ENCODE data around the gene PPP4C.
A peak's percentile ranks its signal among the peaks of the same experiment; 100 is the strongest.

PPP4C gene

DNA sequence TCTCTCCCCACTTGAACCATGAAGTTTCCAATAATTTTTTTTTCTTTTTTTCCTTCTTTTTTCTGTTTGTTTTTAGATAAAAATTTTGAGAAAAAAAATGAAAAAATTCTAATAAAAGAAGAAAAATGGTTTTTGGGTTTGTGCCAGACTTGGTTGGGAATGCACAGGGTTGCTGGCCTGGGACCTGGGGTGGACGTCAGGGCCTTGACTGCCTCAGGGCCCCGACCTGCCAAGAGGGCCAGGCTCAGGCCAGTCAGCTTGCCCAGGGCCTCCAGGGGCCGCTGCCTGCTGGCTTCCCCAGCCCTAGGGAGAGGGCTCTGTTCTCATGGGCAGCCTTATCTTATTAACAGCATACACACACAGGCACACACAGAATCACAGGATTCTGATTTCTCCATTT lies 9.5 kb downstream of the PPP4C start:
- no peak for DNase-seq
- no peak overlapping the region for H3K4me3 ChIP-seq
- peaks cover 43 to 63% (median 47%) of the 10 kb centered on the region in 3 donors for H3K36me3 ChIP-seq
- H3K27ac ChIP-seq, result peak overlapping the region in 1 of 2 donors; percentile 20
- no peaks in the 10 kb centered on the region for H3K27me3 ChIP-seq
- TF ChIP-seq, protein P1, sequence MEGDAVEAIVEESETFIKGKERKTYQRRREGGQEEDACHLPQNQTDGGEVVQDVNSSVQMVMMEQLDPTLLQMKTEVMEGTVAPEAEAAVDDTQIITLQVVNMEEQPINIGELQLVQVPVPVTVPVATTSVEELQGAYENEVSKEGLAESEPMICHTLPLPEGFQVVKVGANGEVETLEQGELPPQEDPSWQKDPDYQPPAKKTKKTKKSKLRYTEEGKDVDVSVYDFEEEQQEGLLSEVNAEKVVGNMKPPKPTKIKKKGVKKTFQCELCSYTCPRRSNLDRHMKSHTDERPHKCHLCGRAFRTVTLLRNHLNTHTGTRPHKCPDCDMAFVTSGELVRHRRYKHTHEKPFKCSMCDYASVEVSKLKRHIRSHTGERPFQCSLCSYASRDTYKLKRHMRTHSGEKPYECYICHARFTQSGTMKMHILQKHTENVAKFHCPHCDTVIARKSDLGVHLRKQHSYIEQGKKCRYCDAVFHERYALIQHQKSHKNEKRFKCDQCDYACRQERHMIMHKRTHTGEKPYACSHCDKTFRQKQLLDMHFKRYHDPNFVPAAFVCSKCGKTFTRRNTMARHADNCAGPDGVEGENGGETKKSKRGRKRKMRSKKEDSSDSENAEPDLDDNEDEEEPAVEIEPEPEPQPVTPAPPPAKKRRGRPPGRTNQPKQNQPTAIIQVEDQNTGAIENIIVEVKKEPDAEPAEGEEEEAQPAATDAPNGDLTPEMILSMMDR (IDR thresholded peaks at IDR 0.05), result no peak
- H3K9me3 ChIP-seq, result no peaks in the 10 kb centered on the region
- peaks cover 0 to under 1% (median 0%) of the 10 kb centered on the region in 4 donors for H3K4me1 ChIP-seq
- intact Hi-C loops (cut with DNase I; ENCODE audit: low total_unique reads), result no loop called here

DNA sequence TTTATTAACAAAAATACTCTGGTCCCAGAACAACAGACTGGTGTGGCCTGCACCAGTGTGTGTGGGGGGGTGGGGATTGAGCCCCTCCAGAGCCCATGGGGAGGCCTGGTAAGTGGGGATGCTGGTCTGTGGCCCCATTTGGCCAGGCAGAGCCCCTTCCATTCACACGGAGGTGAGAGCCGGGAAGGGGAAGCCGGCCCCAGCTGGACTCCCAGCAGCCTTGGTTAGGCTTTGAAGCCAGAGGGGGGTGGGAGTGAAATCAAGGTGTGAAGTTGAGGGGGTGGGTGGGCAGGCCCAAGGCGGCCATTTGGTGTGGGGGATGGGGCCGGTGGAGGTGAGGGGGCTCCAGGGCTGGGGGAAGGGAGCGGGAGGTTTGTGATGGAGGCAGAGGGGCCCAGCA lies 10.0 kb downstream of the PPP4C start:
- Histone ChIP-seq H3K27ac (peak overlapping the region in 1 of 2 donors; percentile 20), H3K9me3 (no peaks in the 10 kb centered on the region), H3K4me3 (no peak overlapping the region), H3K27me3 (no peaks in the 10 kb centered on the region), H3K4me1 (peaks cover 0 to 6% (median 1%) of the 10 kb centered on the region in 4 donors), H3K36me3 (peaks cover 38 to 58% (median 42%) of the 10 kb centered on the region in 3 donors)
- no peak for DNase-seq
- TF ChIP-seq, protein P1 (IDR thresholded peaks at IDR 0.05), result no peak
- intact Hi-C loops (cut with DNase I; ENCODE audit: low total_unique reads), result no loop called here

DNA sequence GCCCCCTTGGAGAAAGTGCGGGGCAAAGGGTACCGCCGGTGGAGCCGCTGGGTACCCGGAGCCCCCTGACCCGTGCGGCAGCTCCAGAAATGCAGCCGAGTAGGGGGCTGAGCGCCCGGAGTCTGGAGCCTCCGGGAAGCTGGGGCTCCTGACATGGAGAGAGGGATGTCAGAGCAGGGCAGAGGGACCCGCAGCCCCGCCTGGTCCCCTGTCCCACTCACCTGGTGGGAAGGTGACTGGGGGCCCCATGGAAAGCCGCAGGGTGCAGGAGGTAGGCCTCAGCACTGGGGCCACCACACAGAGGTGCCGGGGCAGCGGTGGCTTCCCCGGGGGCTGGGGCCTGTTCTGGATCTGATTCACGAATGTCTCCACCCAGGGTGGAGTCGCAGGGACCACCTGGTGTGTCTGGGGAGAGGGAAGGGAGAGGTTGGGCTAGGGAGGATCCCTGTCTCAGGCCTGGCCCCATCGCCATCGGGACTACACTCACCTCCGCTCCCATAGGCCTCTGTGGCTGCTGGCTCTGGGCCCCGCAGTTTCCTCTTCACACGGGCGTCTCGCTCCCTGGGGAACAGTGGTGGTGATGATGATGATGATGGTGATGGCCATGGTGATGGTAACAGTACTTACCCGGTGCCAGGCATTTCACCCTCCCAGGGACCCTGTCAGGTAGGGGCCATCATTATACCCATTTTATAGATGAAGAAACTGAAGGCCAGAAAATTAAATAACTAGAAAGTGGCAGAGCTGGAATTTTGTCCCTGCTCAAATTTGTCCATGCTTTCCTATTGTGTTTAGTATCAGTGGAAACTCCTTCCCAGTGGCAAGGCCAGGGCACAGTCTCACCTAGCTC lies 10.7 kb downstream of the PPP4C start:
- Histone ChIP-seq H3K9me3 (no peaks in the 10 kb centered on the region), H3K27ac (no peak overlapping the region), H3K36me3 (peaks cover 32 to 51% (median 35%) of the 10 kb centered on the region in 3 donors), H3K4me3 (no peak overlapping the region), H3K27me3 (no peaks in the 10 kb centered on the region), H3K4me1 (peaks cover 0 to 13% (median 8%) of the 10 kb centered on the region in 4 donors)
- intact Hi-C loops (cut with DNase I; ENCODE audit: low total_unique reads), result no loop called here
- TF ChIP-seq, protein P1 (IDR thresholded peaks at IDR 0.05), result no peak
- DNase-seq, result no peak

DNA sequence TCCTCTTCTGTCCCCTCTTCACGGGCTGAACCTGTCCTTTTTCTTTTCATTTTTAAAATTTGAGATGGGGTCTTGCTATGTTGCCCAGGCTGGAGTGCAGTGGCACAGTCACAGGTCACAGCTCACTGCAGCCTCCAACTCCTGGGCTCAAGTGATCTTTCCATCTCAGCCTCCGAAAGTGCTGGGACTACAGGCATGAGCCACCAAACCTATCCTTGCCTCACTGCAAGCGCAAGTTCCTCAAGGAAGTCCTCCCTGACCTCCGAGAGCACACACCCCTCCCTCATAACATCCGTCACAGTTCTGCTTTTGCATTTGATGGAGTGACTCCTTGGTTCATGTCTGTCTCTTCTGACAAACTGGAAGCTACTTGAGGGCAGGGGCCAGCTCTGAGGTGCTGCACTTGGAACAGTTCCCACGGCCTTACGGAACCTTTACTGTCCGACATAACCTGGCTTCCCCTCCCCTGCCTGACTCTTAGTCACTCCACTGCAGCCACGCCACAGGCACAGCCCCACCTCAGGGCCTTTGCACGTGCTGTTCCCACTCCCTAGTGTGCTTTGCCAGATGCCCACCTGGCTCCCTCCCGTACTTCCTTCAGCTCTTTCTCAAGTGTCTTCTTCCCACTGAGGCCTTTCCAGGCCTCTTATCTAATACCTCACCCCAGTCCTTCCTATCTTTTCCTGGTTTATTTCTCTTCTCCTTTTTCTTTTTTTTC lies 11.5 kb downstream of the PPP4C start:
- H3K27ac ChIP-seq, result no peak overlapping the region
- H3K36me3 ChIP-seq, result peaks cover 23 to 43% (median 26%) of the 10 kb centered on the region in 3 donors
- intact Hi-C loops (cut with DNase I; ENCODE audit: low total_unique reads), result no loop called here
- H3K4me1 ChIP-seq, result peaks cover 0 to 19% (median 13%) of the 10 kb centered on the region in 4 donors
- no peak overlapping the region for H3K4me3 ChIP-seq
- no peaks in the 10 kb centered on the region for H3K9me3 ChIP-seq
- TF ChIP-seq, protein P1 (IDR thresholded peaks at IDR 0.05), result no peak
- no peak for DNase-seq
- H3K27me3 ChIP-seq, result no peaks in the 10 kb centered on the region

DNA sequence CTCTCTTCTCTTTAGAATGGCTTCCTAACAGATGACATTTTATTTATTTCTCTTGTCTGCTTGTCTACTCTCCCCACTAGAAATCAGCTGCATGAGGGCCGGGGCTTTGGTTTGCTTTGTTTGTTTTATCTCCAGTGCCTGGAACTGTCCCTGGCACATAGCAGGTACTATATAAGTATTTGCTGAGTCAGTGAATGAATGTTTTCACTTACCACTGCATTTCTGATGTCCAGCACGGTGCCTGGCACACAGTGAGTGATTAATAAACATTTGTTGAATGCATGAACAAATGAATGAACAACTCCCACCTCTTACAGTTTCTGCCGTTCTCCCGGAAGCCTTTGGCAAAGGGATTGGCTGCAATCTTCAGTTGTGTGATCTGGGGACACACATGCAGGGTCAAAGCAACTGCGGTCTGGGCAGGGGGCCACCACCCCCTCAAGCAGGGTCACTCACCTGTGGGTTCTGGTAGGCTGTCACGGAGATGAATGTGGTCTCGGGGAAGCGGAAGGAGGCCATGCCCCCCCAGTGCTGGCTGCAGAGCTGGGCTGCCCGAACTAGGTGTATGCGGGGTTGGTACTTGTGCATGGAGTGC lies 12.5 kb downstream of the PPP4C start:
- H3K27me3 ChIP-seq, result no peaks in the 10 kb centered on the region
- H3K9me3 ChIP-seq, result no peaks in the 10 kb centered on the region
- TF ChIP-seq, protein P1 (IDR thresholded peaks at IDR 0.05), result no peak
- H3K4me3 ChIP-seq, result no peak overlapping the region
- no peak overlapping the region for H3K27ac ChIP-seq
- peaks cover 15 to 37% (median 17%) of the 10 kb centered on the region in 3 donors for H3K36me3 ChIP-seq
- no peak for DNase-seq
- H3K4me1 ChIP-seq, result peaks cover 0 to 29% (median 23%) of the 10 kb centered on the region in 4 donors
- intact Hi-C loops (cut with DNase I; ENCODE audit: low total_unique reads), result no loop called here
